ENCODE data around the gene NPAS2. TPM values are rescaled to one million over a fixed set of nuclear protein-coding genes. Genes with fewer than 3 reads are reported as not detected.
A peak's percentile ranks its signal among the peaks of the same experiment; 100 is the strongest.

NPAS2 gene
- total RNA-seq, 3 donors from 2014 or later (not counting 1 experiment from before 2014, with no cell fraction given), result not detected

DNA sequence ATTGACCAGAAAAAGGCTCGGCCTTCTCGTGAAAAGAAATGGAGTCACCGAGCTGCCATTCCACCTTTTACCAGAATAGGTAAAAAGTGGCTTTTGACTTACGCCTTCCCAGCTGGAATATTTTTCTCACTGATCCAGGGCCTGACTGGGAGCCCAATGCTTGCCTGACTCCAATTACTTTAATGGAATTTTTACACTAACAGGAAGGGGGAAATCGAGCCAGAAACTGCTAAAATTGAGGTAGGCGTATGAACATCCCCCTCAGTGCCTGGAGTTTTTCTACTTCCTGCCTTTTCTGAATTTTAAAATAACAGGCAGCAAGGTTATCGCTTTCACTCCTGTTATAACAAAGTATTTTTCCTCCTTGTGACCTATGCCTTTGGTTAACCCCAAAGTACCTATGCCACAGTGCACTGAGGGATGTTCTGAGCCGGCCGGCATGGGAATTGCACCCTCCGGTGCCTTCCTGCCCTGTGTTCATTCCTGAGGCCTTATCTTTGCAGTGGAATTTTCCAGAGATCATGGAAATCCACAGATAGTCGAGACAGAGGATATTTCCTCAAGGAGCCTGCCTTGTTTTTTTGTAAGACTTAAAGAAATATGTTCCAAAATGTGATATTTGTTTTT lies 163.9 kb downstream of the NPAS2 start:
- DNase-seq (no peak), ATAC-seq (no peak)
- Mint-ChIP-seq H3K9me3 (no peaks in the 10 kb centered on the region), H3K4me3 (no peak overlapping the region), H3K27ac (no peak overlapping the region), H3K36me3 (no peaks in the 10 kb centered on the region), H3K27me3 (ENCODE audit: low read depth in 2 of 2) (peaks cover 6 to 13% of the 10 kb centered on the region in 2 donors), H3K4me1 (peaks cover 0 to 7% of the 10 kb centered on the region in 2 donors)
- no peak for TF ChIP-seq CTCF (IDR thresholded peaks at IDR 0.05)
- Histone ChIP-seq H3K4me1 (ENCODE audit: control insufficient read depth, insufficient read depth, low read length) (no peaks in the 10 kb centered on the region), H3K4me3 (ENCODE audit: low read length) (no peak overlapping the region), H3K27ac (ENCODE audit: low read length) (no peak overlapping the region), H3K27me3 (ENCODE audit: control insufficient read depth, insufficient read depth, low read length) (no peaks in the 10 kb centered on the region), H3K36me3 (ENCODE audit: control insufficient read depth, insufficient read depth, low read length) (no peaks in the 10 kb centered on the region), H3K9me3 (ENCODE audit: control insufficient read depth, insufficient read depth, low read length) (no peaks in the 10 kb centered on the region)
- 83% methylated on average over 11 of the region's 11 CpGs for WGBS (ENCODE audit: insufficient coverage)
- intact Hi-C loops (cut with micrococcal nuclease), result loop anchor here (1.0 to 2.0 kb wide), 2 partner anchors 388 to 721 kb away; no protein-coding TSS in a partner anchor

GRCh38 chr2:100984892-100985307 lies 165.0 kb downstream of the NPAS2 start:
- Histone ChIP-seq H3K9me3 (ENCODE audit: control insufficient read depth, insufficient read depth, low read length) (no peaks in the 10 kb centered on the region), H3K4me3 (ENCODE audit: low read length) (no peak overlapping the region), H3K27me3 (ENCODE audit: control insufficient read depth, insufficient read depth, low read length) (no peaks in the 10 kb centered on the region), H3K4me1 (ENCODE audit: control insufficient read depth, insufficient read depth, low read length) (no peaks in the 10 kb centered on the region), H3K36me3 (ENCODE audit: control insufficient read depth, insufficient read depth, low read length) (no peaks in the 10 kb centered on the region), H3K27ac (ENCODE audit: low read length) (no peak overlapping the region)
- intact Hi-C loops (cut with micrococcal nuclease), result loop anchor here (1.0 to 2.0 kb wide), 4 partner anchors 378 to 722 kb away; no protein-coding TSS in a partner anchor
- no peaks in the 10 kb centered on the region for H3K36me3 Mint-ChIP-seq
- H3K4me3 Mint-ChIP-seq, result no peak overlapping the region
- DNase-seq (peak; percentile 70 to 90), ATAC-seq (peak; percentile 66 to 90 (median 84))
- WGBS (ENCODE audit: insufficient coverage), result 32% methylated on average over 7 of the region's 7 CpGs
- no peaks in the 10 kb centered on the region for H3K9me3 Mint-ChIP-seq
- H3K4me1 Mint-ChIP-seq, result peaks cover 0 to 7% of the 10 kb centered on the region in 2 donors
- H3K27ac Mint-ChIP-seq, result peak overlapping the region in 1 of 2 donors; percentile 79
- TF ChIP-seq CTCF (IDR thresholded peaks at IDR 0.05), result peak; percentile 93
- H3K27me3 Mint-ChIP-seq (ENCODE audit: low read depth in 2 of 2), result peaks cover 6 to 13% of the 10 kb centered on the region in 2 donors

GRCh38 chr2:100986157-100986556 lies 166.2 kb downstream of the NPAS2 start:
- no peaks in the 10 kb centered on the region for H3K27me3 ChIP-seq (ENCODE audit: control insufficient read depth, insufficient read depth, low read length)
- H3K9me3 ChIP-seq (ENCODE audit: control insufficient read depth, insufficient read depth, low read length), result no peaks in the 10 kb centered on the region
- Mint-ChIP-seq H3K4me1 (peaks cover 0 to 7% of the 10 kb centered on the region in 2 donors), H3K27ac (no peak overlapping the region), H3K36me3 (no peaks in the 10 kb centered on the region), H3K9me3 (no peaks in the 10 kb centered on the region), H3K27me3 (ENCODE audit: low read depth in 2 of 2) (peaks cover 2 to 16% of the 10 kb centered on the region in 2 donors), H3K4me3 (no peak overlapping the region)
- no peaks in the 10 kb centered on the region for H3K4me1 ChIP-seq (ENCODE audit: control insufficient read depth, insufficient read depth, low read length)
- WGBS (ENCODE audit: insufficient coverage), result 86% methylated on average over 11 of the region's 11 CpGs
- no peak overlapping the region for H3K4me3 ChIP-seq (ENCODE audit: low read length)
- DNase-seq, result no peak
- no peak for TF ChIP-seq CTCF (IDR thresholded peaks at IDR 0.05)
- H3K27ac ChIP-seq (ENCODE audit: low read length), result no peak overlapping the region
- no peaks in the 10 kb centered on the region for H3K36me3 ChIP-seq (ENCODE audit: control insufficient read depth, insufficient read depth, low read length)
- intact Hi-C loops (cut with micrococcal nuclease), result no loop called here
- ATAC-seq, result no peak

- no peak overlapping the region for H3K27ac Mint-ChIP-seq
- WGBS (ENCODE audit: insufficient coverage), result 89% methylated on average over 3 of the region's 3 CpGs
- H3K4me3 Mint-ChIP-seq, result no peak overlapping the region
- TF ChIP-seq CTCF (IDR thresholded peaks at IDR 0.05), result no peak
- H3K27me3 ChIP-seq (ENCODE audit: control insufficient read depth, insufficient read depth, low read length), result no peaks in the 10 kb centered on the region
- DNase-seq (no peak), ATAC-seq (no peak)
- intact Hi-C loops (cut with micrococcal nuclease), result no loop called here
- H3K27ac ChIP-seq (ENCODE audit: low read length), result no peak overlapping the region
- H3K4me1 Mint-ChIP-seq, result peaks cover 0 to 10% of the 10 kb centered on the region in 2 donors
- H3K36me3 Mint-ChIP-seq, result no peaks in the 10 kb centered on the region
- H3K4me1 ChIP-seq (ENCODE audit: control insufficient read depth, insufficient read depth, low read length), result no peaks in the 10 kb centered on the region
- H3K36me3 ChIP-seq (ENCODE audit: control insufficient read depth, insufficient read depth, low read length), result no peaks in the 10 kb centered on the region
- no peaks in the 10 kb centered on the region for H3K9me3 Mint-ChIP-seq
- H3K4me3 ChIP-seq (ENCODE audit: low read length), result no peak overlapping the region
- H3K9me3 ChIP-seq (ENCODE audit: control insufficient read depth, insufficient read depth, low read length), result no peaks in the 10 kb centered on the region
- H3K27me3 Mint-ChIP-seq (ENCODE audit: low read depth in 2 of 2), result peaks cover 0 to 12% of the 10 kb centered on the region in 2 donors
These were observed 167.6 kb downstream of the NPAS2 start for GRCh38 chr2:100987536-100987935.

All from natural killer cell (primary cell).